ENCODE measurements around the gene BPIFB6. TPM values are rescaled to one million over a fixed set of nuclear protein-coding genes. Genes with fewer than 3 reads are reported as not detected.

BPIFB6 gene
- total RNA-seq, 1 experiment from 2014 or later = not detected

- no peak for DNase-seq (ENCODE audit: low spot score)
- no TSS peak for BruUV-seq (replicated peaks)
- intact Hi-C loops (cut with micrococcal nuclease; ENCODE audit: unreplicated experiment) = no loop called here
- Histone ChIP-seq H3K27ac (ENCODE audit: low read depth, low read length, poor library complexity, severe bottlenecking) (no peak within 1 kb of the TSS), H3K9me3 (ENCODE audit: low read depth, low read length, poor library complexity, severe bottlenecking) (no peaks in the 10 kb centered on the region), H3K36me3 (ENCODE audit: insufficient read depth, low read length, poor library complexity, severe bottlenecking) (no peaks in the 10 kb centered on the region), H3K27me3 (replicated peaks; ENCODE audit: insufficient read depth, low read depth, low read length, poor library complexity) (no peaks in the 10 kb centered on the region), H3K4me1 (ENCODE audit: insufficient read depth, low read length, poor library complexity, severe bottlenecking) (no peaks in the 10 kb centered on the region), H3K4me3 (ENCODE audit: low read depth, low read length, poor library complexity, severe bottlenecking) (no peak within 1 kb of the TSS)
- TF ChIP-seq EZH2 (IDR thresholded peaks at IDR 0.05; ENCODE audit: borderline replicate concordance, low read depth, low read length, poor library complexity, severe bottlenecking) (no peak), CTCF (conservative IDR thresholded peaks at IDR 0.05; ENCODE audit: low read depth, low read length) (no peak)
- CTCF ChIA-PET = no interaction called here
- POLR2A ChIA-PET (ENCODE audit: low non-redundant PET) = no interaction called here
Measured at GRCh38 chr20:33053291-33054106, 22.1 kb downstream of the BPIFB6 start, which contains the start of gene BPIFB3. TSS of gene BPIFB3 (plus strand) at chr20:33053903. CDS start at chr20:33055436, 1,533 bp downstream.

GRCh38 chr20:33054381-33054780, 22.9 kb downstream of the BPIFB6 start:
- BruUV-seq (replicated peaks) = no TSS peak
- POLR2A ChIA-PET (ENCODE audit: low non-redundant PET) = no interaction called here
- Histone ChIP-seq H3K27ac (ENCODE audit: low read depth, low read length, poor library complexity, severe bottlenecking) (no peak overlapping the region), H3K36me3 (ENCODE audit: insufficient read depth, low read length, poor library complexity, severe bottlenecking) (no peaks in the 10 kb centered on the region), H3K4me1 (ENCODE audit: insufficient read depth, low read length, poor library complexity, severe bottlenecking) (no peaks in the 10 kb centered on the region), H3K4me3 (ENCODE audit: low read depth, low read length, poor library complexity, severe bottlenecking) (no peak overlapping the region), H3K27me3 (replicated peaks; ENCODE audit: insufficient read depth, low read depth, low read length, poor library complexity) (no peaks in the 10 kb centered on the region), H3K9me3 (ENCODE audit: low read depth, low read length, poor library complexity, severe bottlenecking) (no peaks in the 10 kb centered on the region)
- DNase-seq (ENCODE audit: low spot score) = no peak
- CTCF ChIA-PET = no interaction called here
- TF ChIP-seq CTCF (conservative IDR thresholded peaks at IDR 0.05; ENCODE audit: low read depth, low read length) (no peak), EZH2 (IDR thresholded peaks at IDR 0.05; ENCODE audit: borderline replicate concordance, low read depth, low read length, poor library complexity, severe bottlenecking) (no peak)
- intact Hi-C loops (cut with micrococcal nuclease; ENCODE audit: unreplicated experiment) = no loop called here

- no peaks in the 10 kb centered on the region for H3K27me3 ChIP-seq (replicated peaks; ENCODE audit: insufficient read depth, low read depth, low read length, poor library complexity)
- intact Hi-C loops (cut with micrococcal nuclease; ENCODE audit: unreplicated experiment) = no loop called here
- H3K36me3 ChIP-seq (ENCODE audit: insufficient read depth, low read length, poor library complexity, severe bottlenecking) = no peaks in the 10 kb centered on the region
- no peak for DNase-seq (ENCODE audit: low spot score)
- POLR2A ChIA-PET (ENCODE audit: low non-redundant PET) = no interaction called here
- CTCF ChIA-PET = no interaction called here
- no peaks in the 10 kb centered on the region for H3K9me3 ChIP-seq (ENCODE audit: low read depth, low read length, poor library complexity, severe bottlenecking)
- no TSS peak for BruUV-seq (replicated peaks)
- H3K27ac ChIP-seq (ENCODE audit: low read depth, low read length, poor library complexity, severe bottlenecking) = no peak overlapping the region
- TF ChIP-seq EZH2 (IDR thresholded peaks at IDR 0.05; ENCODE audit: borderline replicate concordance, low read depth, low read length, poor library complexity, severe bottlenecking) = no peak
- TF ChIP-seq CTCF (conservative IDR thresholded peaks at IDR 0.05; ENCODE audit: low read depth, low read length) = no peak
- H3K4me1 ChIP-seq (ENCODE audit: insufficient read depth, low read length, poor library complexity, severe bottlenecking) = no peaks in the 10 kb centered on the region
- no peak overlapping the region for H3K4me3 ChIP-seq (ENCODE audit: low read depth, low read length, poor library complexity, severe bottlenecking)
Measured at GRCh38 chr20:33054791-33055190, 23.3 kb downstream of the BPIFB6 start.
